ENCODE data around the gene MRTFA.
A peak's percentile ranks its signal among the peaks of the same experiment; 100 is the strongest.
"Not testable (repeated sequence)": the region's sequence is repeated elsewhere in the genome, so short reads cannot be mapped to it uniquely, and the experiment has no call there.

MRTFA gene

DNA sequence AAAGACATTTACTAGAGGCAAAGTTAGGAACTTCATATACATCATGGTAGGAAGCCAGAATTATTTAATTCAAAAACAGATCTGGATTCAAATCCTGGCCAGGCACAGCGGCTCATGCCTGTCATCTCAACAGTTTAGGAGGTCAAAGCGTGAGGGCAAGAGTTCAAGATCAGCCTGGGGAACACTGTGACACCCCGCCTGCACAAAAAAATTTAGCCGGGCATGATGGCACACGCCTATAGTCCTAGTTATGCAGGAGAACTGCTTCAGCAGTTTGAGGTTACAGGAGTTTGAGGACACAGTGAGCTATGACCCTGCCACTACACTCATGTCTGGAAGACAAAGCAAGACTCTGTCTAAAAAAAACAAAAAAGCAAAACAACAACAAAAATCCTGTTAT lies 8.9 kb downstream of the MRTFA start:
- no peak for DNase-seq (ENCODE audit: low spot score)

DNA sequence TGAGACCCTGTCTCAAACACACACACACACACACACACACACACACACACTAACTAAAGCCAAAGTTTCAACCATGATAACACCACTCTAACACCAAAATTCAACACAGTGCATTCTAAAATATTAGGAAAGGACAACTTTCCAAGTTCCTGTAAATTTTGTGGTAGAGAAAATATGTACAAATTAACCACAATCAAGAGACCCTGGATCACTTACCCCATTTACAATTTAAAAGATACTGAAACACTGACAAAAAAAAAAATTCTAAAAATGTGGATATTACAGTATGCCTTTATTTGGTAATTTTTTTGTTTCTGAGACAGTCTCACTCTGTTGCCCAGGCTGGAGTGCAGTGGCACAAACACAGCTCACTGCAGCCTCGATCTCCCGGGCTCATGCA lies 9.7 kb downstream of the MRTFA start:
- no peak for DNase-seq (ENCODE audit: low spot score)

DNA sequence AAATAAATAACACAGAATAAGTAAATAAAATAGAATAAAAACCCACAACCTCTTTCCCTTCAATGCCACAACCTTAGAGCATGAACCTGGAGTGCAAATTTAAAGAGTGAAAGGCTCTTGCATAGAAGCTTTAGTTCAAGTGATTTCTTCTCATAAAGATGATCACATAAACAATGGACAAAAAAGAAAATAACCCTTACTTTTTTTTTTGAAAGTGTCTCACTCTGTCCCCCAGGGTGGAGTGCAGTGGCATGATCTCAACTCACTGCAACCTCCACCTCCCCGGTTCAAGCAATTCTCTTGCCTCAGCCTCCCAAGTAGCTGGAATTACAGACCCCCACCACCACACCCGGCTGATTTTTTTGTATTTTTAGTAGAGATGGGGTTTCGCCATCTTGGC lies 10.7 kb downstream of the MRTFA start:
- not testable (repeated sequence) for DNase-seq (ENCODE audit: low spot score)

- DNase-seq (ENCODE audit: low spot score), result not testable (repeated sequence)
These were observed 11.2 kb downstream of the MRTFA start for GRCh38 chr22:40625281-40625680.

DNA sequence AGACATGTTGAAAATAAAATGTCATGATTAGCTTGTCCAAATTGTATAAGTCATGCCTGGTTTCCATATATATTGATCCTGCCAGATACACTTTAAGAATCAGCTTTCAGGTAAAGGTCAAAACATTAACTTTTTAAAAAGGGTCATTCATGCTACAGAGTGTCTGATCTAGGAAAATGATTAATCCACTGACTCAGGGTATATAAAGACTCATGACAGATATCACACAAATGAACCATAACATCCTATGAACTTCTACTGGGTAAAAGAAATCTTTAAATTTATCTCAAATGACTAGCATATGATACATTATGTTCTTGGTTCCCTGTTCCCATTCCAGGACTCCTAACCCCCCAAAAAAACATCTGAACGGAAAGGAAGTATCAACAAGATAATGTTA lies 11.7 kb downstream of the MRTFA start:
- DNase-seq (ENCODE audit: low spot score), result no peak

GRCh38 chr22:40621309-40622151 lies 15.0 kb downstream of the MRTFA start:
- no peak for DNase-seq (ENCODE audit: low spot score)

GRCh38 chr22:40620464-40621046 lies 16.0 kb downstream of the MRTFA start:
- peak; percentile 51 for DNase-seq (ENCODE audit: low spot score)

GRCh38 chr22:40618400-40618799 lies 18.1 kb downstream of the MRTFA start:
- no peak for DNase-seq (ENCODE audit: low spot score)

- no peak for DNase-seq (ENCODE audit: low spot score)
These were observed 19.9 kb downstream of the MRTFA start for GRCh38 chr22:40616578-40616977.

- DNase-seq (ENCODE audit: low spot score), result no peak
These were observed 23.5 kb downstream of the MRTFA start for GRCh38 chr22:40613067-40613466.

DNA sequence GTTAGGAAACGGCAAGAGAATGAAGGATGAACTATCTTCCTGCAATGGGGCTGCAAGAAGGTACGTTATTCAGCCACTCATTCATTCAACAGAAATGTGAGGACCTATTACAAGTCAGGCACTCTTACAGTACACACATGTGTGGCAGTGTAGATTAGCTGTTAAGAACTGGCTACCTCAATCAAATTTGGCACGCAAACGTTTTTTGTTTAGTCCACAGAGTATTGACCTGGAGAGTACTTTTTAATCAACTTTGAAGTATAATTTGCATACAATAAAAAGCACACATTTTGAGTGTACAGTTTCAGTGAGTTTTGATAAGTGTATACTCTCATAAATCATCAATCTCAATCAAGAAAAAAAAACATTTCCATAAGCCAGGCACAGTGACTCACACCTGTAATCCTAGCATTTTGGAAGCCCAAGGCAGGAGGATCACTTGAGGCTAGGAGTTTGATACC lies 24.2 kb downstream of the MRTFA start:
- no peak for DNase-seq (ENCODE audit: low spot score)

DNA sequence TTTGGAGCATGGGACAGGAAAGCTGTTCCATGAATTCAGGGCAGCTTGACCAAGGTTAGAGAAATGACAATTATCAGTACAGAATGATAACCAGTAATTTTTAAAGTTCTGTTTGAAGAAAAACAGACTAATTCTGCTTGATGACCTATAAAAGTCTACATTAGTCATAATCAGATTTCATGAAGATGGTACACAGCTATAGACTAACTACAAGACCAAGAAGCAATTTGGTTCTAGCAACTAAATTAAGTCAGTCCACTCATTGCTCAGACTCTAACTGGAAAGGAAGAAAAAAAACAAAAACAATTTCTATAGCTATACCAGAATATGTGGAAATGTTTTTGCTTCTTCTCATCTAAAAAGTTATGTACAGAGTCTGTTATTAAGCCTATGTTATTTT lies 24.9 kb downstream of the MRTFA start:
- DNase-seq (ENCODE audit: low spot score), result no peak

DNA sequence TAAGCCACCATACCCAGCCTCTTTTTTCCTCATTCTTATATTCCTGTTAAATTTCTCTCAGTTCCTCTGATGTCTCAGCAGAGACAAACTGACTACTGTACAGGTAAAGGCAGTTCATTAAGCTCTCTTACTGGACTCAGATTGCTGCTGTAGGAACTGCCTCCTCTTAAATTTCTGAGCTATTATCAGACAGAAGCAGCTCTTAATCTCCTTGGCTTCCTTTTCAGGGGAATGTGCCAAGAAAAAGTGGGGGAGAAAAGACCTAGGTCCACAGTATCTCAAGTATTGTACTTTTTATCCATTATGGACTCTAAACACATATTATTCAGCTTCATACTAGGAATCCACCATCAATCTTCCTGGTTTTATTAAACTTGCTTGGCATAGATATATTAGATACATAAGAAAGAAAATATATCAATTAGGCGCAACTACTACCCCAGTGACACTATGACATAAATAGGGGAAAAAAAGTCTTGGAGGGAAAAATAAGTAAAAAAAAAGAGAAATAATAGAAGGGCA lies 26.1 kb downstream of the MRTFA start:
- DNase-seq (ENCODE audit: low spot score), result no peak

GRCh38 chr22:40609216-40609615 lies 27.3 kb downstream of the MRTFA start:
- DNase-seq (ENCODE audit: low spot score), result no peak

- DNase-seq (ENCODE audit: low spot score), result no peak
These were observed 29.0 kb downstream of the MRTFA start for GRCh38 chr22:40607506-40607905.

DNA sequence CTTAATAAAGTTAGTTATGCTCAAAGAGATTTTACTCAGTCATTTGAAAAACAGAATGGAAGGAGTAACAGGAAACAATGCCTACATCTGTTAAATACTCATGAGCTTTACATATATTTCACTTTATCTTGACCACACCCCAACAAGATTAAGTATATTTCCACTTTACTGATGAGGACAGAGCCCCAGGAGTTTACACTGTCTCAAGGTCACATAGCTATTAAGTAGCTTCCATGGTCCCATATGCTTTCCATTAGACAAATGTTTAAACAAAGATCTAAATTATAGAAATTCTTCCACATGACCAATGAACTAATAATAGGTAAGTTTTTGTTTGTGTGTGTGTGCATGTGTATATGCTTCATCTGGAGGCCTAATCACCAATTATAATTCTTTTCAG lies 30.2 kb downstream of the MRTFA start:
- no peak for DNase-seq (ENCODE audit: low spot score)

GRCh38 chr22:40605761-40606160 lies 30.8 kb downstream of the MRTFA start:
- DNase-seq (ENCODE audit: low spot score), result peak; percentile 31

DNA sequence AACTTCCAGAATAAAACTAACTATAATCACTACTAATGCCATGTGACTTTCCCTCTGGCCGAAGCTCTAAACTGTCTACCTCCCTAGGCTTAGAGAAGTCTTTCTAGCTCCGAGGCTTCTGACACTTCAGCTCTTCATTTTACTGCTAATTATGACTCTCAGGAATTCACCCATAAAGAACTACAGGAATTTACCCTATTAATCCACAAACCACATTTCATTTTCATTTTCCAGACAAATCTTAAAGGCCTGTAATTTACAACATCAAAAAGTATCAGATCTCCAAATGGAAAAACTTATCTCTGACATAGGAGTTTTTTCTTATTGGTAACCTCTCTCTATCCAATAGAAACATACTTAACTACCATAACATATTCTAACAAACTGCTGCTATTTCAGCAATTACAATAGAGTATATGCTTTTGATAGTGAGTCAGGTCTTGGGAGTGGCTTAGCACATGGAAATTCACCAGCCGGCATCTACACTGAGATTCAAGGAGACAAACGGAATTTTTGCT lies 33.4 kb downstream of the MRTFA start:
- peak; percentile 50 for DNase-seq (ENCODE audit: low spot score)

DNA sequence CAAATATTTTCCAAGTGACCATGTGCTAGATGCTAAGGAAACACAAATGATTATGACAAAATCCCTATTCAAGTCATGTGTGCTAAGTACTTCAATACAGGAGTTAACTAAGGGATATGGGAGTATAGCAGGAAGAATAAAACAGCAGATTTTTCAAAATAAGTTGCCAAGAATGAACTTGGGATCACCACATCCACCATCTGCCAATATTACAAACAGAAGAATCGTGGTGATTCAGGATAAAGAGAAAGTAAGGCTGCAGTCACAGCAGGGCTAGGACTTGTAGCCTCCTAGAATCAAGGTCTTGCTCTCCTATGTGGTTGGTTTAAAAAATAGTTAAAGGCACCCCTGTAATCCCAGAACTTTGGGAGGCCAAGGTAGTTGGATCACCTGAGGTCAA lies 34.3 kb downstream of the MRTFA start:
- DNase-seq (ENCODE audit: low spot score), result peak; percentile 21

DNA sequence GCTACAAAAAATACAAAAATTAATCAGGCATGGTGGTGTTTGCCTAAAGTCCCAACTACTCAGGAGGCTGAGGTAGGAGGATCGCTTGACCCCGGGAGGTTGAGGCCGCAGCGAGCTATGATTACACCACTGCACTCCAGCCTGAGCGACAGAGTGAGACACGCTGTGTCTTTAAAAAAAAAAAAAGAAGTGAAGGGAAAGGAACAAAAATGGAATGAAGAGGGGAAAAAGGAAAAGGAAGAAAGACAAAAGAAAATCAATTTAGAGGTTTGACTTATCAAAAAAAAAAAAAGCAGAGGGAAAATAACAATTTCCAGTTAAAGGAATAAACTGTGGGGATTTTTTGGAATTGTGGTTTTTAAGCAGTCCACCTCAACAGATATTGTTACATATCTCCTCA lies 36.8 kb downstream of the MRTFA start:
- no peak for DNase-seq (ENCODE audit: low spot score)

GRCh38 chr22:40598712-40599111 lies 37.8 kb downstream of the MRTFA start:
- not testable (repeated sequence) for DNase-seq (ENCODE audit: low spot score)

DNA sequence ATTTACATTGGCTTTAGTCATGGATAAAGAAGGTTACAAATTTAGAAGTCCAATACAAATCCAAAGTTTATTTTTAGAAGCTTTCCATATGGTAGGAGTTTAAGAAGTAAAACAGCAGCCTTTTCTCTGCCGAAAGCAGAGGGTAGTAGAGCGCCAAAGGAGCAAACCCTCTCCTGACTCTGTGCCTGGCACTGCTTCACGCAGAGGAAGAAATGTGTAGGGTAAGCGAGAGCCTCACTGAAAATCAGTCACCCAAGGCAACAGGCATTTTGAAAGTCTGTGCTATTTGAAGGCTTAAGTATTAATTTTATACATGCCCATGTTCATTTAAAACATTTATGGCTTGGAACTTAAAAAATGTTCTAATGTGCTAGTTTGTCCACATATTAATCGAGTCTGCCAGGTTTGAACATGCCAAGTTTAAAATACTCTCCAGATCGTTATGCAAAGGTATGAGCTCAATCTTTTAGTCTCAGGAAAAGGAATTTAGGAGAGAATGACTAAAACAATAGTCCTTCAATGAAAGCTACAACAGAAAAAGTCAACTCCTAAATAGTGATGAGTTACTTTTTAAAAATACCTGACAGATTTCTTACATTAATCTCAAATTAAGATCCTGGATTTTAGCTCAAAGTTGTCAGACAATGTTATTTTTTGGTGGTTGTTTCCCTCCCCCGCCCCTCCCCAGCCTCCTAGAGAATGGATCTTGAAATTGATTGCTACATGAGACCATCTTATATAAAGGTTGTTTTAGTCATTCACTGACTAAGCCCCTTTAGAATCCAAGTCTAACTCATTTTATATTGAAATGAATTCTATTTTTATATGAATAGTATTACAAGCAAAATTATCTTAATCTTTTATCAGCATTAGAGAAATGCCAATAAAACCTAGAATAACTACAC lies 38.7 kb downstream of the MRTFA start:
- peak; percentile 34 for DNase-seq (ENCODE audit: low spot score)
